Limb (tissue), 2 donors: ENCODE results near the gene ARTN.
A peak's percentile ranks its signal among the peaks of the same experiment; 100 is the strongest.

ENCODE experiments used
- DNase-seq, 2 donors: peaks; one replicate each; pipeline ENCODE4 v3.0.0-alpha.2; 2016; ENCODE audit errors: extremely low spot score in 2 of 2

The ARTN gene

DNA sequence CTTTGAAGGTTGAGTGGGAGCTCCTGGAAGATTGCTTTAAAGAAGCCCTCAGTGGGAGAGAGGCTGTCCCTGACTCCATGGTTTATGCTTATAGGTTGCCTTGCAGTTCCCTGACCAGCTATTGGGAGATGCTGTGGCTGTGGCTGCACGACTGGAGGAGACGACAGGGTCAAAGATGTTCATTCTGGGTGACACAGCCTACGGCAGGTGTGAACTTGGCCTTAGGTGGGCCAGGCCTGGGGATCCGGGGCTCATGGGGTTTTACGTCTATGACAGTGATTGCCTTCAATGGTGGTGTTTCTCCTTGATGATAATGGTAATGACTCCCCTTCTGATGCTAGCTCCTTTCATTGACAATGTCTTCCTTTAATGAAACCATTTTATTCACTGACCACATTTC lies 36.9 kb downstream of the ARTN start:
- no peak for DNase-seq

DNA sequence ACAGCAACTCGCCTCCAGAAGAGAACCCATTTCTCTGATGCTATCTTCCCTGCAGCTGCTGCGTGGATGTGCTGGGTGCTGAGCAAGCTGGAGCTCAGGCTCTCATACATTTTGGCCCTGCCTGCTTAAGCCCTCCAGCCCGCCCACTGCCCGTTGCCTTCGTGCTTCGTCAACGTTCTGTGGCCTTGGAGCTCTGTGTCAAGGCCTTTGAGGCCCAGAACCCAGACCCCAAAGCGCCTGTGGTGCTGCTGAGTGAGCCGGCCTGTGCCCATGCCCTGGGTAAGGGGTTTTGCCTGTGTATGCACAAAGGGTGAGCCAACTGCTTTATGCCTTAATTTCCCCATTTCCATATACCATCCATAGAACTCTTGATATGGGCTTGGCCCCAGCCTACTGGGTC lies 37.3 kb downstream of the ARTN start:
- no peak for DNase-seq

DNA sequence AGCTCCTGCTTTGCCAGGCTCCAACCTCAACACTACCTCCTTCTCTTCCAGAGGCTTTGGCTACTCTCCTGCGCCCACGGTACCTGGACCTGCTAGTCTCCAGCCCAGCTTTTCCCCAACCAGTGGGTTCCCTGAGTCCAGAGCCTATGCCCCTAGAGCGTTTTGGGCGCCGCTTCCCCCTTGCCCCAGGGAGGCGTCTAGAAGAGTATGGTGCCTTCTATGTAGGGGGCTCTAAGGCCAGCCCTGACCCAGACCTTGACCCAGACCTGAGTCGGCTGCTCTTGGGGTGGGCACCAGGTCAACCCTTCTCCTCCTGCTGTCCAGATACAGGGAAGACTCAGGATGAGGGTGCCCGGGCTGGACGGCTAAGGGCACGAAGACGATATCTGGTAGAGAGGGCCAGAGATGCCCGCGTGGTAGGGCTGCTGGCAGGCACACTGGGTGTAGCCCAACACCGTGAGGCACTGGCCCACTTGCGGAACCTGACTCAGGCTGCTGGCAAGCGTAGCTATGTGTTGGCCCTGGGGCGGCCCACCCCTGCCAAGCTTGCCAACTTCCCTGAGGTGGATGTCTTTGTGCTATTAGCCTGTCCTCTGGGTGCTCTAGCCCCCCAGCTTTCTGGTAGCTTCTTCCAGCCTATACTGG lies 37.9 kb downstream of the ARTN start:
- DNase-seq = peak in 1 of 2 donors; percentile 21

DNA sequence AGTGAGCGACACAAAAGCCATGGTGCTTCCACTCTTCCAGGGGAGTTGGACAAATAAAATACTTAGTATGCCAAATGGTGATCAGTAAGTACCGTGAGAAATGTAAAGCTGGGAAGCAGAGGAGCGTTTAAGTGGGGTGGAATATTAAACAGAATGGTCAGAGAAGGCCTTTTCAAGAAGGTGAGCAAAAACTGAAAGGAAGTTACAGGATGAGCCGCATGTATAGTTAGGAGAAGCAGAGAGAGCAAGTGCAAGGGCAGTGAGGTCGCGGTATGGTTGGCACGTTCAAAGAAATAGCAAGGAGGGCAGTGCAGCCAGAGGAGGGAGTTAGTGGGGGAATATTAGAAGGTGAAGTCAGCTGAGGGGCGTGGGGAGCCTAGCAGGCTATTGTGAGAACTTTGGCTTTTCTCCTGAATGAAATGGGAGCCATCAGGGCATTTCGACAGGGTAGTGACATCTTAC lies 40.4 kb downstream of the ARTN start:
- DNase-seq = no peak

DNA sequence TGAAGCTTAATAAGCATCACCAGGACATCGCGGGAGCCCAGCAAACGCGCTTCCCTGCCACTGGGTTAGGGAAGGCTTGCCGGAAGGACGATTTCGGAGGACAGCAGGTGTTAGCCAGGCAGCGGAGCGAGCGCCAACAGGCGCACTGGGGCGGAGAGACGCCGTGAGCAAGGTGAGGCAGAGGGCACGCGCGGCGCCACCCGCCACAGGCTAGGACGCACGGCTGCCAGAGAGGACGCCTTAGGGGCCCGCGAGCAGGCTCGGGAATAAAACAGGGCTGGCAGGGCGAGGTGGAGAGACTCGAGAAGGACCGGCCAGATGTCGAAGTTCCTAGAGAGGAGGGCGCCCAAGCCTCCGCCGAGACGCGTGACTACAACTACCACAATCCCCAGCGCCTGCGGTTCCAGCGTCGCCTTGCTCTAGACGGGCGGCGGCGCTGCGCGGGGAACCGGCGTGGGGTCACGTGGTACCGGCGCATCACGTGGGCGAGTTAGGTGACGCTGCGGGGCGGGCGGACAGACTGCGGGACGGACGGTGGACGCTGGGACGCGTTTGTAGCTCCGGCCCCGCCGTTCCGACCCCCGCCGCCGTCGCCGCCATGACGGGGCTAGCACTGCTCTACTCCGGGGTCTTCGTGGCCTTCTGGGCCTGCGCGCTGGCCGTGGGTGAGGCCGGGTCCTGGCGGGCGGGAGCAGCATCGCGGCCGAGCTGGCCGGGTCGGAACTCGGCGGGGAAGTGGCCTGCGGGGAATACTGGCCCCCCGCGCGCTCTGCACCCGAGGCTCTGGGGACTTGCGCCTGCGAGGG lies 41.0 kb downstream of the ARTN start, which contains the start of gene ATP6V0B:
Gene ATP6V0B (plus strand): TSS at position 518 of the 806 bp plus-strand sequence. CDS start 81 bp downstream, at position 599.
- peak; percentile 94 to 97 for DNase-seq

DNA sequence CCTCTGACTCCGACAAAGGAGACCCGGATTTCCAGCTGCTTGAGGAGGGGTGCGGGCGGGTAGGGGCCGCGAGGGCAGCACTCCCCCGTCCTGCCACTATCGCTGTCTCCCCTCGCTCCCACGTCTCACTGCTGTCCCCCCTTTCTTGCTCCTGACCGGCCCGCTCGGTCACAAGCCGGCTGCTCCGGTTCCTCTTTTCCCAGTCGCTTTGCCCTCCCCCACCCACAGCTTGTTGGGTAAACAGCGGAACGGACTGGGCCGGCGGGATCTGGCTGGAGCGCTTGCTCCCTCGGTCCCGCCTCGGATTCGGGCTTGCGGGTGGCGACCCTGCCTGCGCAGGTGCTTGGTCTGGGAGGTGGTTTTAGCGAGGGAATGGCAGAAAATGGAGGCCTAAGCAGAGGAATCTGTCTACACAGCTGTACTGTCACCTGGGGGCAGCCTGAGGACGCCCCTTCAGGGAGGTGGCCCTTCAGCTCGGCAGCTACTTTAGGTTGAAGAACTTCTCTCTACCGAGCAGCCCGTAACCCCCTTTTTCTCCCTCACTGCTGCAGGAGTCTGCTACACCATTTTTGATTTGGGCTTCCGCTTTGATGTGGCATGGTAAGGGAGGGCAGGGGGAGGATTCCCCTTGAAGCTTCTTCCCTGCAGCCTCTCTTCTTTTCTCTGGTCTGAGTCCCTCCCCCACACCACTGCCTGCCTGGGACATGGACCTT lies 41.8 kb downstream of the ARTN start:
- no peak for DNase-seq

DNA sequence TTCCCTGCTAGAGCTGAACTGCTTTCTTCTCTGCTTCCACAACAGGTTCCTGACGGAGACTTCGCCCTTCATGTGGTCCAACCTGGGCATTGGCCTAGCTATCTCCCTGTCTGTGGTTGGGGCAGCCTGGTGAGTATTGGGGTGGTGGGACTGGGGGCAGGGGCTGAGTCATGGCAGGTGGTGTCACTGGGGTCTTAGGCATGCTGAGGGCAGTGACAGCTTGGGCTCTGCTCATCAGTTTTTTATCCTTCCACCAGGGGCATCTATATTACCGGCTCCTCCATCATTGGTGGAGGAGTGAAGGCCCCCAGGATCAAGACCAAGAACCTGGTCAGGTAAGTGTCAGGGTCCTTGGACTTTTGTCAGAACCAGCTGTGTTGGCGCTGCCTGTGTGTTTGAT lies 42.4 kb downstream of the ARTN start:
- no peak for DNase-seq

DNA sequence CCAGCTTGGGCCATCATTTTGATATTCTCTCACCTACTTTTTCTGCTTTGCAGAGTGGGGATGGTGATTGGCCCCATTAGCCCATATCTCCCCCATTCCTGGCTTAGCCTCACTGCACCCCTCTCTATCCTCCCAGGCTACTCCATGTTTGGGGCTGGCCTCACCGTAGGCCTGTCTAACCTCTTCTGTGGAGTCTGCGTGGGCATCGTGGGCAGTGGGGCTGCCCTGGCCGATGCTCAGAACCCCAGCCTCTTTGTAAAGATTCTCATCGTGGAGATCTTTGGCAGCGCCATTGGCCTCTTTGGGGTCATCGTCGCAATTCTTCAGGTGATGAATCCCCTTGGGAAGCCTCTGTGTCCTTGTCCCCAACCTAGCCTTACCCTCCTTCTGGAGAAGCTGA lies 43.3 kb downstream of the ARTN start:
- DNase-seq = no peak

DNA sequence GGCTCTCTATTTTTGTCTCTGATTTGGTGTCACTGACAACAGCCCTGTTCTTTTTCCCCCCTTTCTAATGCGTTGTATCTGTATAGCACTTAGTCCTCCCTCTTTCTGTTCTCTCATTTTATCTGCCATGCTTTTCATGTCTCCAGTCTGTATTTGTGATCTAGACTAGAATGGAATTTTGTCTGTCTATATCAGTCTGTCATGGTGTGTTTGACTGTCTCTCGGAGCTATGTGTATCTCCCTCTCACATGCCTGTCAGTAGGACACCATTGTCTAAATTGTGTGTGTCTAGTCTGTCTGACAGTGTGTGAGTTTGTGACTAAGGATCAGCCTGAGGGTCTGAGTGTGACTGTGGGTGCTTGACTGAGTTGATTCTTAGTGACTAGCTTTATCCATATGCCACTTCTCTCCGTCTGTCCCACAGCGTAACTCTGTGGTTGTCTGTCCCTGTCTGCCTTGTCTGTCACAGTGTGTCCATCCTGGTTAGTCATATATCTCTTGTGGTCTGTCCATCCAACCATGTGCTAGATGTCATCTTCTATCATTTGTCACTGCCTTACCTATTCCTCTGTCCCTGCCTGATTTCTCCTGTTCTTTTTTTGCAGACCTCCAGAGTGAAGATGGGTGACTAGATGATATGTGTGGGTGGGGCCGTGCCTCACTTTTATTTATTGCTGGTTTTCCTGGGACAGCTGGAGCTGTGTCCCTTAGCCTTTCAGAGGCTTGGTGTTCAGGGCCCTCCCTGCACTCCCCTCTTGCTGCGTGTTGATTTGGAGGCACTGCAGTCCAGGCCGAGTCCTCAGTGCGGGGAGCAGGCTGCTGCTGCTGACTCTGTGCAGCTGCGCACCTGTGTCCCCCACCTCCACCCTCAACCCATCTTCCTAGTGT lies 44.0 kb downstream of the ARTN start:
- DNase-seq = no peak

DNA sequence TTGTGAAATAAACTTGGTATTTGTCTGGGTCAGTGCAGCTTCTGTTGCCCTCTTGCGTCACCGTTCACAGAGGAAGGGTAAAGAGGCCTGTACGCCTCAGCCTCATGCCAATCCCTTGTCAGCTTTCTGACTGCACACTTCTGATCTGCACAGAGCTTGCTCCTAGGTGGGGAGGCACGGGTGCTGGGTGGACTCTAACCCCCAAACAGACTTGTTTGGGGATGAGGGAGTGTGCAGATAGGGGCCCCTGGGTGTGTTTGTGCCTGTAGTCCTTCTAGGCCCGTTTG lies 44.6 kb downstream of the ARTN start:
- DNase-seq = no peak

DNA sequence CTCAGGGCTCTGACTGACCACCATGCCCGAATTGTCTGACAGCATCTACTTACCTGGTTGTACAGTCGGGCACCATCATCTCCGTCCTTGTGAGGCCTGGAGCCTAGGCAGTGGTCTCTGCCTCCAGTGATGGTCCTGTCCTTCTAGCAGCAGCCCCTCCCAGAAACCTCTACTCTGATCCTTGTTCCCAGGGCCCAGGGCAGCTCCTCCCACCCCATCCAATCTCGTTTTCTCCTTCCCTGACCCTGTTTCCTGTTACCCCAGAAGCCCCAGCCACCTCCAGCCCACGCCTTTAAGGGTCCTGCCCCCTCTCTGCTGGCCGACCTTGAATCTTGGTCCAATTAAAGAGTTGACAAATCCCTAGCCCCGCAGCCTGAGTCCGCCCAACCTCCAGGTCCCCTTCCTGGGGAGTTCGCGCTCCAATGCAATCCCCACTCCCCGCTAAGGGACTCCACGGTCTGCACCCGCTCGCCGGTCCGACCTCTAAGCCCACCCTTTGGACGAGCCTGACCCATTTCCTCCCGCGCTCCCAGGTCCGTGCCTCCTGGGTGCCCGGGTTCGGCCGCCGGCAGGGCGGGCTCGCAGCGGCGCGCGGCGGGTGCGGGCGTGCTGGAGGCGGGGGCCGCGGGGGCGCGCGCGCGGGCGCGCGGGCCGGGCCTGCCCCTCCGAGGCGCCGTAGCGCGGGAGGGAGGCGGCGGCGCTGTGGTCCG lies 45.1 kb downstream of the ARTN start, which contains the start of gene B4GALT2:
Gene B4GALT2 (plus strand): TSS at position 660 of the 710 bp plus-strand sequence. CDS start 1,951 bp downstream, outside the sequence.
- peak in 1 of 2 donors; percentile 75 for DNase-seq

DNA sequence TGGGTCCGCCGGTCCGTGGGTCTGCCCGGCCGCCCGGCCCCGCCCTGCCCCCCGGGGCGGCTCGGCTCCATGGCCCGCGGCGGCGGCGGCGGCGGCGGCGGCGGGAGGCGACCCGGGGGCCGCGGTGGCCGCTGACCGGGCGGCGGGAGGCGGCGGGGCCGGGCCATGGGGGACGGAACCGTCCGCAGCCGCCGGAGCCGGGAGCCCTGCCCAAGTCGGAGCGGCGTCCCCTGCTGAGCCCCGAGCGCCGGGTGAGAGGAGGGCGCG lies 45.6 kb downstream of the ARTN start:
- no peak for DNase-seq

DNA sequence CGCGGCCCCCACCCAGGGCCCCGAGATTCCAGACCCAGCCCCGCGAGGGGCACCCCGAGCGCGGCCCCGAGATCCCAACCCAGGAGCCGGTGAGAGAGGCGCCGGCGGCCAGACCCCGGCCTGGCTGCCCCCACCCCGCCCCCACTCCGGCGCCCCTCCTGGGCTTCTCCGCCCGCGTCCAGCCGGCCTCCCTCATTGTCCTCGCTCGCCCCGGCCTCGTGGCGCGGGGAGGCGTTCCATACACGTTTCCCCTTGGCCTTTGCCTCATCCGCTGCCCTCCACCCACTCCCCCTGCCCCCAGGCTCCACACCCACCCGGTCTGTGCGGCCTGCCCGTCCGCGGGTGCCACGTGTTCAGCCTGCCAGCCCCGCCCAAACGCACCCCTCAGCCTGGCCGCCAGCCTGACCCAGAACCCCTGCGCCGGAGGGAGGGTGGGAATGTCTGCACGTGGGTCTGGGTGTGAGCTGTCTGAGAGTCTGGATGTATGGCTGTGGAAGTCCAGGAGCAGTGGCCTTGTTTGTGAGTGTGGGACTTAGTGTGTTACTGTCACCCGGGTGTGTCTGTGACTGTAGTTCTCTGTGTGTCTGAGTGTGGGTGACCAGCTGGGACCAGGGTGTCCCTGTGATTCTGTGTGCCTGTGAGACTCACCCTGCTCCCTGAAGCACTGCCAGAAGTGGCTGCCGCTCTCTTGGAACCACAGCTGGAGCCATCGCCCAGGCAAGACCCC lies 46.1 kb downstream of the ARTN start:
- DNase-seq = peak; percentile 10 to 76

DNA sequence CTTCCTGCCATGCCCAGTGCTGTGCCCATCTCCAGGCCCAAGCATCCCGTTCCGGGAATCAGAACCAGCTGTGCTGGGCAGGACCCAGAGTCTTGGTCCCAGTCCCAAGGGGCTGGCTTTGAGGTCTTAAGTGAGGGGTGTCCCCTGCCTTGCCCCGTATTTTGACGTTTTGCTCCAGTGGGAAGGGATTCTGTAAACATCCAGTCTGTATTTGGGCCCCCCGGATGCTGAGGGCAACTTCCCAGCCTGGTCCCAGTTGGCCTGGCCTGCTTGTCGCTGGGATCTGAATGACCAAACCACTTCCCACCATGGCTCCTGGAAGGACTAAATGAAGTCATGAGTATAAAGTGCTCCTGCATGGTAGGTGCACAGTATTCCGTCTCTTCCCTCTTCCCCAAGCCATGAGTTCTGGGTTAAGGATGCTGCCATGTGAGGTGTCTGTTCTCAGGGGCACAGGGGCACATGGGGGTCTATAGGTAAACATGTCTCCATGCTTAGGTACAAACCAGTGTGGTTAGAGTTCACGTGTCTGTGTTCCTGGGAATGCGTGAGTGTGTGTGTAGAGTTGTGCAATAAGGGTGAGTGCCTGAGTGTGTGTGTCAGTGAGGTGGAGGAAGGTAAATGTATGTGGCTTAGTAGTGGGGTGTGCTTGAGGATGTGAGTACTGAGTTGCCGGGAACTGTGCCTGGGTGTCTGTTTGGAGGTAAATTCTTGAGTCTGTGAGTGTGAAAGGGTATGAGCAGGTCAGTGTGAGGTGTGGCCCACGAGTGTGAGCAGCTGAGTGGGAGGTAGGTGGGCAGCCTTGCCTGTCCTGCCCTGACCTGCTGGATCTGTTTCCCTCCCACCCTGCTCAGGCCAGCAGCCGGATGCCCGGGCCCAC lies 46.9 kb downstream of the ARTN start:
- no peak for DNase-seq

DNA sequence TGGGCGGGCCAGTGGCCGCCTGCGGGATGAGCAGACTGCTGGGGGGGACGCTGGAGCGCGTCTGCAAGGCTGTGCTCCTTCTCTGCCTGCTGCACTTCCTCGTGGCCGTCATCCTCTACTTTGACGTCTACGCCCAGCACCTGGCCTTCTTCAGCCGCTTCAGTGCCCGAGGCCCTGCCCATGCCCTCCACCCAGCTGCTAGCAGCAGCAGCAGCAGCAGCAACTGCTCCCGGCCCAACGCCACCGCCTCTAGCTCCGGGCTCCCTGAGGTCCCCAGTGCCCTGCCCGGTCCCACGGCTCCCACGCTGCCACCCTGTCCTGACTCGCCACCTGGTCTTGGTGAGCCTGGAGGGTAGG lies 47.5 kb downstream of the ARTN start:
- no peak for DNase-seq

DNA sequence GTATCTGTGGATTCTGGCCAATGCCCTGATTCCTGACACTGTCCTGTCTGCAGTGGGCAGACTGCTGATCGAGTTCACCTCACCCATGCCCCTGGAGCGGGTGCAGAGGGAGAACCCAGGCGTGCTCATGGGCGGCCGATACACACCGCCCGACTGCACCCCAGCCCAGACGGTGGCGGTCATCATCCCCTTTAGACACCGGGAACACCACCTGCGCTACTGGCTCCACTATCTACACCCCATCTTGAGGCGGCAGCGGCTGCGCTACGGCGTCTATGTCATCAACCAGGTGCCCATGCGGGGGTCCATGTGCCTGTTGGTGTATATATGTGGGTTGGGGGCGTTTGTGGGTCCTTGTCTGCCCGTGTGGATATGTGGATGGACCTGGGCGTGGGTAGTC lies 48.0 kb downstream of the ARTN start:
- no peak for DNase-seq

DNA sequence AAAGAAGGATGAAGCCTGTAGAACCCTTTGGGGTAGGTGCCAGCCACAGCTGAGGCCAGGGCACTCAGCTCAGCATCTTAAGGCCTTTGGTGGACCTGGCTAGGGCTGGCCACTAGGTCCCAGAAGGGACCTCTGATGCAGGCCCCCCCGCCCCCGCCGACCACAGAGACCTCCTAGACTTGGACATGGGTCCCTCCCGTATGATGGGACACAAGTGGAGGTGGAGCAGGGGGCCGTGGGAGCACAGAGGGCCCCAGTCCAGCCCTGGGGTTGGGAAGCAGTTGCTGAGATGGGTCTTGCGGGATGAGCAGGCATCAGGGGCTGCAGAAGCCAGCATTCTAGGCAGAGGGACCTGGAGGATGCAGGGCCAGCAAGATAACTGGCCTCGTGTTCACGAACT lies 48.6 kb downstream of the ARTN start:
- no peak for DNase-seq

DNA sequence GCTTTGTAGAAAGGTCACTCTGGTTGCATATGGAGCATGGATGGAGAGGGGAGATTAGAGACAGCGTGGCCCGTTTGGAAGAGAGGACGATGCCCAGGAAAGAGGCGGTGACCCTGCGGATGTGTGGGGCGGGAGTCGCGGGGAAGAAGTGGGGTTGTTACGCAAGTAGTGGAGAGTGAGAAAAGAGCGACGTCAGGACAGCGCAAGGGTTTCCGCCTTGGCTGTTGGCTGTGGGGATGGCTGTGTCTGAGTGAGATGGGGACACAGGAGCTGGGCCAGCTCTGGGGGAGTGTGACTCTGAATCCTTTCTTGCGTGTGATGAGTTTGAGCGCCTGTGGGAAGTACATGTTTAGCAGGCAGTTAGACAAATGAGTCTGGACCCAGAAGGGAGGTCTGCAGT lies 49.2 kb downstream of the ARTN start:
- DNase-seq = no peak

DNA sequence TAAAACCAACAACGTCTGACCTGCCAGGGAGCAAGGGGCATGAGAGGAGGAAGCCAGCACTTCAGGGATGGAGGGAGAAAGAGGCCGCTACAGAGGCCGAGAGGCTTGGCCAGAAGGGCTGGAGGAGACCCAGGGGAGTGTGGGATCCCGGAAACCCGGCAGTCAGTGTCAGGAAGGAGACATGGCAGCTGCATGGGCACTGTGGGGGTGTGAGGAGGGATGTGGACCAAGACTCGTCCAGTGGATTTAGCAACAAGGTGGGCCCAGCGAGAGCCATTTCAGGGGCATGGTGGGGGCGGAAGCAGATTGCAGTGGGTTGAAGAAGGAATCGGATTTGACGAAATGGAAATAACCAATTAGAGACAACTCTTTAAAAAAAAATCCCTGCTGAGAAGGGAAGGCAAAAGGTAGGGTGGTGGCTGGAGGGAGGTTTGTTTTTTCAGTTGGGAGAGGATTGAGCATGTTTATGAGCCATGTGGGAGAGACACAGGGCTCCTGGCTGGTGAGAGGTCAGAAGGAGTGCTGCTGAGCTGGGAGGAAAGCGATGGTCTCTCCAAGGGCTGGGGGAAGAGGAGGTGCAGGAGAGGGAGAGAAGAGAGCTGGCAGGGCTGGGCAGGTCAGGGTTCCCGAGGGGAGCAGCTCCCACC lies 49.8 kb downstream of the ARTN start:
- no peak for DNase-seq
